ENCODE measurements around the gene POMGNT1.

POMGNT1 gene

GRCh38 chr1:46174448-46175231 lies 23.6 kb downstream of the POMGNT1 start, which contains the start of gene TSPAN1:
TSPAN1 (plus strand) TSS chr1:46175087; CDS start chr1:46181108, 6,021 bp downstream.
- H3K4me3 ChIP-seq (ENCODE audit: low read depth, low read length) = no peak within 1 kb of the TSS
- DNase-seq (ENCODE audit: low read depth) = no peak

GRCh38 chr1:46173361-46173856 lies 24.8 kb downstream of the POMGNT1 start:
- TF ChIP-seq CTCF (IDR thresholded peaks at IDR 0.05; ENCODE audit: insufficient read depth, low read depth, low read length, missing control alignments) = no peak
- no peak overlapping the region for H3K4me3 ChIP-seq (ENCODE audit: low read depth, low read length)
- DNase-seq (ENCODE audit: low read depth) = peak; percentile 25

More at GRCh38 chr1:46174448-46175231, 23.6 kb downstream of the POMGNT1 start, which contains the start of gene TSPAN1:
- no peak for TF ChIP-seq CTCF (IDR thresholded peaks at IDR 0.05; ENCODE audit: insufficient read depth, low read depth, low read length, missing control alignments)

DNA sequence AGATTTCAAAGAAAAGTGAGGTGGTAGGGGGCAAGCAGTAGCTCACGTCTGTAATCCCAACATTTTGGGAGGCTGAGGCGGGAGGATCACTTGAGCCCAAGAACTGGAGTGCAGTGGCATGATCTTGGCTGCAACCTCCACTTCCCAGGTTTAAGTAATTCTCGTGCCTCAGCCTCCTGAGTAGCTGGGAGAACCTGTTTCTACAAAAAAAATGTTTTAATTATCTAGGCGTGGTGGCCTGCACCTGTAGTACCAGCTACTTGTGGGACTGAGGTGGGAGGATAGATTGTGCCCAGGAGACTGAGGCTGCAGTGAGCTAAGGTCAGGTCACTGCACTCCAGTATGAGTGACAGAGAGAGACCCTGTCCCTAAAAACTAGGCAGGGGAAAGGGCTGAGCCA lies 25.9 kb downstream of the POMGNT1 start:
- DNase-seq (ENCODE audit: low read depth) = no peak
- no peak for TF ChIP-seq CTCF (IDR thresholded peaks at IDR 0.05; ENCODE audit: insufficient read depth, low read depth, low read length, missing control alignments)
- H3K4me3 ChIP-seq (ENCODE audit: low read depth, low read length) = no peak overlapping the region

DNA sequence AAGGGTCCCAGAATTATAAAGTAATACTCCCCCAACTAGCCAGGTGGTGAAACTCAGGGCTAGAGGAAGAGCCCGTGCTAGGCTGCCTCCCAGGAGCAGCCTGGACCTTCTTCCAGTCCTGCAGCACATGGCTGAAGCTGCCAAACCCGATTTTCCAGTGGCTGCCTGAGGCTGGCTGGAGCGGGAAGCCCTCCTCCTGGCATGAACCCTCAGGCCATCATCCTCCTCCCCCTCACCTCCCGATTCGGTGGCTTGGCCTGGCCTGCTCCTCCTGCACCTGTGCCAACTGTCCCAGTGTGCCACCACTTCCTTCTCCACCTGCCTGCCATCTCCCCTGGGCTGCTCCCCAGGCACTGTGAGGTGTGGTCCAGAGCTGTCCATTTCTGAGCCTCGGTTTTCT lies 26.4 kb downstream of the POMGNT1 start:
- no peak for DNase-seq (ENCODE audit: low read depth)
- no peak for TF ChIP-seq CTCF (IDR thresholded peaks at IDR 0.05; ENCODE audit: insufficient read depth, low read depth, low read length, missing control alignments)
- no peak overlapping the region for H3K4me3 ChIP-seq (ENCODE audit: low read depth, low read length)

DNA sequence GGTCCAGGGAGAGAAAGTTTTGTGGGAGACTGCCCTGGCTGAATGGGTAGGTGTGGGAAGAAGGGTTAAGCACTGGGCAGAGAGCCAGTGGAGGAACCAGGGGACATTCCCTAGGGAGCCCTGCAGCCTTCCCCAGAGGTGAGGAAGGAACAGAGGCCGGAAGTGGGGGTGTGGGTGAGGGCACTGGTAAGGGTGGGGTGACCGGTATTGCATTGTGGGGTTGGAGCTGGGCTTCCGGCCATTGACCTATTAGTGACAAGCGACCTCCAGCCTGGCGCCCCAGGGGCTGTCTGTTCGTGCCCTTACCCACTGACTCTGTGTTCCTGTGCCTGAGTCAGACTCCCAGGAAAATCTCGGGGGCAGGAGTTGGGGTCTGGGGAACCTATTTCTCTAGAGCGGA lies 26.9 kb downstream of the POMGNT1 start:
- DNase-seq (ENCODE audit: low read depth) = peak; percentile 72
- H3K4me3 ChIP-seq (ENCODE audit: low read depth, low read length) = no peak overlapping the region
- TF ChIP-seq CTCF (IDR thresholded peaks at IDR 0.05; ENCODE audit: insufficient read depth, low read depth, low read length, missing control alignments) = no peak

GRCh38 chr1:46169811-46170454 lies 28.3 kb downstream of the POMGNT1 start:
- TF ChIP-seq CTCF (IDR thresholded peaks at IDR 0.05; ENCODE audit: insufficient read depth, low read depth, low read length, missing control alignments) = no peak
- no peak for DNase-seq (ENCODE audit: low read depth)
- no peak overlapping the region for H3K4me3 ChIP-seq (ENCODE audit: low read depth, low read length)

Measured in GM12865 (cell line).